COR-L47 (cell line): ENCODE results near the gene HBA2.
"Not testable (repeated sequence)": the region's sequence is repeated elsewhere in the genome, so short reads cannot be mapped to it uniquely, and the experiment has no call there.

Experiments used
- DNase-seq: peaks from one replicate; lab custom pipeline; 2025; lab: John Stamatoyannopoulos, UW

The HBA2 gene

DNA sequence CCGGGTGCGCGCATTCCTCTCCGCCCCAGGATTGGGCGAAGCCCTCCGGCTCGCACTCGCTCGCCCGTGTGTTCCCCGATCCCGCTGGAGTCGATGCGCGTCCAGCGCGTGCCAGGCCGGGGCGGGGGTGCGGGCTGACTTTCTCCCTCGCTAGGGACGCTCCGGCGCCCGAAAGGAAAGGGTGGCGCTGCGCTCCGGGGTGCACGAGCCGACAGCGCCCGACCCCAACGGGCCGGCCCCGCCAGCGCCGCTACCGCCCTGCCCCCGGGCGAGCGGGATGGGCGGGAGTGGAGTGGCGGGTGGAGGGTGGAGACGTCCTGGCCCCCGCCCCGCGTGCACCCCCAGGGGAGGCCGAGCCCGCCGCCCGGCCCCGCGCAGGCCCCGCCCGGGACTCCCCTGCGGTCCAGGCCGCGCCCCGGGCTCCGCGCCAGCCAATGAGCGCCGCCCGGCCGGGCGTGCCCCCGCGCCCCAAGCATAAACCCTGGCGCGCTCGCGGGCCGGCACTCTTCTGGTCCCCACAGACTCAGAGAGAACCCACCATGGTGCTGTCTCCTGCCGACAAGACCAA, at the start of gene HBA2:
TSS of gene HBA2 (plus strand) at position 503 of the 568 bp plus-strand sequence. CDS start at position 540, 37 bp downstream.
- DNase-seq, result not testable (repeated sequence)

DNA sequence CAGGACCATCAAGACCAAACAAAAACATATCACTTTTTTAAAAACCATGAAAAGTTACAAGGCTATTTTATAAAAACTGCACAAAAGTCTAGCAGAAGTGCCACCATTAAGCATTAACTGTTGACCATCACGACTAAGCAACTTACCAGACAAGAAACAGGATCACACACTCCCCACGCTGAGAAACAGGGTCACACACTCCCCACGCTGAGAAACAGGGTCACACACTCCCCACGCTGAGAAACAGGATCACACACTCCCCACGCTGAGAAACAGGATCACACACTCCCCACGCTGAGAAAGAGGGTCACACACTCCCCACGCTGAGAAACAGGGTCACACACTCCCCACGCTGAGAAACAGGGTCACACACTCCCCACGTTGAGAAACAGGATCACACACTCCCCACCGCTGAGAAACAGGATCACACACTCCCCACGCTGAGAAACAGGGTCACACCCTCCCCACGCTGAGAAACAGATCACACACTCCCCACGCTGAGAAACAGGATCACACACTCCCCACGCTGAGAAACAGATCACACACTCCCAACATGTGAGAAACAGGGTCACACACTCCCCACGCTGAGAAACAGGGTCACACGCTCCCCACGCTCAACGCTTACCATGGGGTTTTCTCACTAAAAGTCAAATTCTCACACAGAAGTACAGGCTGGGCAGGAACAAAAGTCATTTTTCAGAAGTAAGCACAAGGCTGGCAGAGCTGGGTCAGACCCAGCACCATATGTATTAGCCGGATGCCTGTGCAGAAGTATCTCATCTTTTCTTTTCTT, 48.9 kb upstream of the HBA2 start:
- DNase-seq, result not testable (repeated sequence)

GRCh38 chr16:125011-125410, 47.7 kb upstream of the HBA2 start:
- no peak for DNase-seq

DNA sequence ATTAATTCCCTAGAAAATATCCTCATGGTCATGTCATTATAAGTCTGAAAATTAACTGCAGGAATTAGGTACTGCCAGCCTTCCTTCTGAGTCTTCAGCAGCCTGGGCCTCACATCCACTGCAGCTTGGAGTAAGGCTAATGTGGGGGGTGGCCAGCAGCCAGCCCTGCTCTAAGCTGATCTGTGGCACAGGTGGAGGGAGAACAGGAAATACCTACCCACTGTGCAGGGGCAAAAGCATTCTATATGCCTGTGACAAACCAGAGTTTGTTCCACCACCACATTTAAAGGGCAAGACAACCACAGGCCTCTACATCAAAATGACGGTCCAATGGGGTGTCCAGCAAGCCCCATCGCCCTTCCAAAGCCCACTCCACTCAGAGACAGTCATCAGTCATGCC, 43.6 kb upstream of the HBA2 start:
- DNase-seq, result no peak

DNA sequence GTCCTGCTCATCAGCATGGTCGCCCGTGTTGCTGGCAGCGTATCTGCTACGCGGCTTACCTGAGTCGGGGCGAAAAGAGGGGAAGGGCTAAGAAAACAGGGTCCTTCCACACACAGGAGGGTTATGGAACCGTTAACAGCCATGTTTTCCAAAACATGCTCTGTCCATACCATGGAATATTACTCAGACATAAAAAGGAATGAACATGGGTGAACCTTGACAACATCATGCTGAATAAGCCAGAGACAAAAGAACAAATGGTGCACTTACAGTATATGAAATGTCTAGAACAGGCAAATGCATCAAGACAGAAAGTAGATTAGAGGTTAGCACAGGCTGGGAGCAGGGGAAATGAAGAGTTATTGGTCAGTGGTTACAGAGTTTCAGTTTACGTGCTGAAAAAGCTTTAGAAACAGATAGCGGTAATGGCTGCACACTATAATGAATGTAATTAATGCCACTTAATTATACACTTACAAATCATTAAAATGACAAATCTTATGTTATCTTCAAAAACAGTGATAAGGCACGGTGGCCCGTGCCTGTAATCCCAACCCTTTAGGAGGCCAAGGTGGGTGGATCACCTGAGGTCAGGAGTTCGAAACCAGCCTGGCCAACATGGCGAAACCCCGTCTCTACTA, 42.0 kb upstream of the HBA2 start:
- no peak for DNase-seq

DNA sequence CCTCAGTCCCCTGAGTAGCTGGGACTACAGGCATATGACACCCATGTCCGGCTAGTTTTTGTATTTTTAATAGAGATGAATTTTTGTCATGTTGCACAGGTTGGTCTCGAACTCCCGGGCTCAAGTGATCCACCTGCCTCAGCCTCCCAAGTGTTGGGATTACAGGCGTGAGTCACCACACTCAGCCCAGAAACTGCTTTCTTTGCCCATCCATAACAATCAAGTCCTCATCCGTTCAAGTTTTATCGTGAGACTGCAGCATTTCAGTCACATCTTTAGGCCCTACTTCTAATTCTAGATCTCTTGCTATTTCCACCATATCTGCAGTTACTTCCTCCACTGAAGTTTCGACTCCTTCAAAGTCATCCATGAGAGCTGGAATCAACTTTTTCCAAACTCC, 40.6 kb upstream of the HBA2 start:
- DNase-seq, result no peak

DNA sequence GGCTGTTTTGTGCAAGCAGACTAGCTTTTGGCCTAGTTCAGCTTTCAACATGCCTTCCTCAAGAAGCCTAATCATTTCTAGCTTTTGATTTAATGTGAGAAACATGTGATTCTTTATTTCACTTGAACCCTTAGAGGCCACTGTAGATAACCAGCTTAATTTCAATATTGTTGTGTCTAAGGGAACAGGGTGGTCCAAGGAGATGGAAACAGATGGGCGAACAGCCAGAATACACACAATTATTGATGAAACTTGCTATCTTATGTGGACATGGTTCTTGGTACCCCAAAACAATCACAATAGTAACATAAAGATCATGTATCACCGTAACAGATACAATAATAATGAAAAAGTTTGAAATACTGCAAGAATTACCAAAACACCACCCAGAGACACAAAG, 39.0 kb upstream of the HBA2 start:
- no peak for DNase-seq

DNA sequence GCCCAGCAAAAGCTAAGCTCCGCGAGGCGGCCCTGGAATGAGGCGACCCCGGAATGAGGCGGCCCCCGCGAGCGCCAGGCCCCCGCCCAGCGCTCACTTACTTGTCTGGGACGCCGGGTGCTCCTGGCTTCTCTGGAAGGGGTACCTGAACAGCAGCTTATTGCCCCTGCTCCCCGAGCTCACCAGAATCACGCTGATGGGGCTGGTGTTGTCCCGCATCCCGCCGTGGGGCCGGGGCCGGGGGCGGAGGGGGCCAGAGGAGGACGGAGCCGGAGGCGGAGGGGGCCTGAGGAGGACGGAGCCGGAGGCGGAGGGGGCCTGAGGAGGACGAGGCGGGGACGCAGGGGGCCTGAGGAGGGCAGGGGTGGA, 34.6 kb upstream of the HBA2 start:
- no peak for DNase-seq

DNA sequence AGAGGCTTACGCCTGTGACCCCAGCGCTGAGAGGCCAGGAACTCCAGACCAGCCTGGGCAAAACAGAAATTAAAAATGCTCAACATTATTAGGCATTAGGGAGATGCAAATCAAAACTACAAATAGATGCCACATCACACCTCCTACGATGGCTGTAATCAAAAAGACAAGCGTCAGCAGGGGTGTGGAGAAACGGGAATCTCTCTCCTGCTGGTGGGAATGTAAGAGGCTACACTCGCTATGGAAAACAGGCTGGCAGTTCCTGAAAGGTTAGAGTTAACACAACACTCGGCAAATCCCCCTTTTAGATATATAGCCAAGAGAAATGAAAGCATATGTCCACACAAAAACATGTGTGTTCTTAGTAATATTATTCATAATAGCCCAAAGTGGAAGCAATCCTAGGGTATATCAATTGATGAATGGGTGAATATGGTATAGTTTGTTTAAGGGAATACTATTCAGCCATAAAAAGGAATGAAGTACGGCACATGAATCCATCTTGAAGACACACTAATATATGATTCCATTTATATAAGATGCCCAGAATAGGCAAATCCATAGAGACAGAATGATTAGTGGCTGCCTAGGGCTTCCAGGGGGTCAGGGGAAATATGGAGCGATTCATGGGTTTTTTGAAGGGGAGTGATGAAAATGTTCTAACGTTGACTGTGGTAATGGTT, 32.4 kb upstream of the HBA2 start:
- no peak for DNase-seq

GRCh38 chr16:142405-142967, 30.2 kb upstream of the HBA2 start:
- DNase-seq, result no peak

- DNase-seq, result no peak
Measured at GRCh38 chr16:143047-143446, 29.6 kb upstream of the HBA2 start.

DNA sequence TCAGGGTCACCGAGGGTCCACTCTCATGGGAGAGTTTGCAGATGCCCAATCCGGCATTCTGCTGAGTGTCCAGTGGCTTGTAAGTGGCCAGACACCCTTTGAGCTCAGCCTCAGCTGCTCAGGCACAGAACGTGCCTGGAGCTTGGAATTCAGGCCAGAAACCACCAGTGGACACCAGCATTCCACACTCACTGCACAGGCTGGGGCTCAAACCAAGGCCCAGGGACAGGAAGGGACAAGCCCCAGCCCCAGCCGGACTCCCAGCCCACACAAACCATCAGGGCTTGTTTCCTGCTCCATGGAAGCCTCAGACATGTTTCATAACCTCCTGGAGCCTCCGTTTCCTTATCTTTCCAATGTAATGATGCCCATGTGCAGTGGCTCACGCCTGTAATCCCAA, 29.2 kb upstream of the HBA2 start:
- no peak for DNase-seq

- no peak for DNase-seq
Measured at GRCh38 chr16:144797-145252, 27.9 kb upstream of the HBA2 start.

DNA sequence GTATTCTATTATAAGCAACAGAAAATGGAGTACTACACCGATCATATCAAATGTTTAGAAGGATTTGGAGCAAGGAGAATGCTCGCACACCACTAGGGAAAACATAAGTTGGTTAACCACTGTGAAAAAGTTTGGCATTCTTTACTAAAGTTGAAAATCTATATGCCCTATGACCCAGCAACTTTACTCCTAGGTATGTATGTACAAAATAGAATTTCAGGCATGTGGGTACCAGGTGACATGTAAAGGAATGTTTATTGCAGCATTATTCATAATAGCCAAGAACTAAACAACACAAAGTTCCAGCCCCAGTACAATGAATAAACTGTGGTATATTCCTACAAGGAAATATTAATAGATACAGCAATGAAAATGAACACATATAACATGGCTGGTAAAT, 26.0 kb upstream of the HBA2 start:
- DNase-seq, result no peak

- DNase-seq, result no peak
Measured at GRCh38 chr16:149024-149660, 23.5 kb upstream of the HBA2 start.

- DNase-seq, result no peak
Measured at GRCh38 chr16:152141-153128, 20.2 kb upstream of the HBA2 start, which contains the start of gene HBZ. Gene HBZ, plus strand, starts transcription at chr16:152644. Its CDS starts 266 bp downstream, at chr16:152910.

DNA sequence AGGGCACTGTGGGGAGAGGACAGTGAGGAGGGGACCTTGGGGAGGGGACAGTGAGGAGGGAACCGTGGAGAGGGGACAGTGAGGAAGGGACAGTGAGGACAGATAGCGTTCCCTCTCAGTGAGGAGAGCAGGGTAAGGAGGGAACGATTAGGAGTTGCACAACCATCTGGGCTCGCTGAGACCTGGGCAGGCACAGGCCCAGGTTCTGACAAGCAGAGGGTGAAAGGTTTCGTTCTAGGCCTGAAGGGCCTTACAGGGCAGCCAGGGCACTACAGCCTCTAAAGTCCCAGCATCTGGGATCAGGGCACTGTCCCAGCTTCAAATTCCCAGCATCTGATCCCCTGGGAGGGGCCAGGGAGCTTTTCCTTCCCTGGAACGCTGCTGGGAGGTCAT, 19.6 kb upstream of the HBA2 start:
- not testable (repeated sequence) for DNase-seq

- DNase-seq, result not testable (repeated sequence)
Measured at GRCh38 chr16:153550-154216, 19.0 kb upstream of the HBA2 start.

DNA sequence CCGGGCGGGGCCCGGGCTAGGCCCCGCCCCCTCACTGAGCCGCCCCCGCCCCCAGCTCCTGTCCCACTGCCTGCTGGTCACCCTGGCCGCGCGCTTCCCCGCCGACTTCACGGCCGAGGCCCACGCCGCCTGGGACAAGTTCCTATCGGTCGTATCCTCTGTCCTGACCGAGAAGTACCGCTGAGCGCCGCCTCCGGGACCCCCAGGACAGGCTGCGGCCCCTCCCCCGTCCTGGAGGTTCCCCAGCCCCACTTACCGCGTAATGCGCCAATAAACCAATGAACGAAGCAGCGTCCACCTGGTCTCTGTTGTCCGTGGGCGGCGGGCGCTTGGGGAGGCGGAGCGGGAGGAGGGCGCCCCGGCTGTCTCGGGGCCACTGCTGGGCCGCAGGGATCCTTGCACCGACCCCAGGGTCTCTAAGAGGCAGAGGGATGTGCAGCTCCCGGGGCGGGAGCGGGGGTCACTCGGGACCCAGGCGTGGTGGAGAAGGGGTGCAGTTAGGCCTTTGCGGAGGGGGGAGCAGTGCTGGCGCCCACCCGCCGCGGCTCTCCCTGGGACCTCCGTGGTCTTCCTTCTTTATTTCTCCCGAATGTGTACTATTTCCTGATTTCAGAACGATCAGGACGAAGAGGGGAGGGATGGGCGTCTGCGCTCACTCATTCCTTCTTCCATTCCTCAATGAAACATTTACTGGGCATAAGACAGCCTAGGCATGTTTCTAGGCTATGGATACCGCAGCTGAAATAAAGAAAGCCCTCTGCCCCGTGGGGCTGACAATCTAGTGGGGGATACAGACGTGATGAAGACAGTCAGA, 18.3 kb upstream of the HBA2 start:
- no peak for DNase-seq
